ENCODE data around the gene NFILZ. TPM values are rescaled to one million over a fixed set of nuclear protein-coding genes. Genes with fewer than 3 reads are reported as not detected.
A peak's percentile ranks its signal among the peaks of the same experiment; 100 is the strongest.

NFILZ gene
- total and polyA plus RNA-seq, 10 donors: not detected

DNA sequence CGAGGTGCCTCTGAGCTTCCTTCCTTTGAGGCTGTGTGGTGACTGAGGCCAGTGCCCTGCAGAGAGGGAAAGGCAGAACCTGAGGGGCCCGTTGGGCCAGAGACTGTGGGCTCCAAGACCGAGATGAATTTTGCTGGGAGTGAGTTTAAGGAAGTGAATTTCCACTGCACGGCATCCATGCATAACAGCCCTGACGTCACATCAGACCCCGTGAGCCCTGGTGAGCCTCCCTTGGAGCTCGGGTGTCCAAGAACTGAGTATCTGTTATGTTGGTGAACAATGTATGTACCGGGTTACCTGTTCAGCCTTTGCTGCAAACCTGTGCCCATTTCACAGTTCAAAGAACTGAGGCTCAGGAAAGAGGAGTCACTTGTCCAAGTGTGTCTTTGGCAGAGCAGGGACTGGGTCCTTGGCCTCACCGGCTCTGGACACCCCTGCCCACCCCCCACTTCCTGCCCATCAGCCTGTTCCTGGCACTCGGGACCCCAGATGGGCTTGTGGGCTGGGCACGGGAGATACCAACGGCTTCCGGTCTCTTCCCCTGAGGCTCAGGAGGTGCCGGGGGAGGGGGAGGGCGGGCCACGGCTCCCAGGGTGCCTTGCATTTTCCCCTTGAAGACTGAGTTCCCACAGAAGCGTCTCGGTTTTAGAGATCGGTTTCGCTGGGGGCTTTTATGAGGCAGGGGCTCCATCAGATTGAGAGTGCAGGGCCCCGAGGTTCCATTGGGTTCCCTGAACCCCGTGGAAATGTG is 33.7 kb downstream of the NFILZ start:
- Histone ChIP-seq H3K9me3 (peaks cover 0 to 4% (median 0%) of the 10 kb centered on the region in 8 donors), H3K4me1 (peaks cover 0 to 25% (median 5%) of the 10 kb centered on the region in 6 donors), H3K27me3 (replicated peaks in 1 of 7) (peaks cover 0 to 26% (median 0%) of the 10 kb centered on the region in 7 donors), H3K4me3 (peak overlapping the region in 2 of 8 donors; percentile 17 to 42), H3K27ac (peak overlapping the region in 4 of 8 donors; percentile 2 to 53 (median 17)), H3K36me3 (no peaks in the 10 kb centered on the region)
- intact Hi-C loops (cut with DNase I; ENCODE audit: low total_unique reads): no loop called here
- peak in 1 of 3 donors; percentile 37 for TF ChIP-seq POLR2AphosphoS5 (IDR thresholded peaks at IDR 0.05)
- TF ChIP-seq, protein P1, sequence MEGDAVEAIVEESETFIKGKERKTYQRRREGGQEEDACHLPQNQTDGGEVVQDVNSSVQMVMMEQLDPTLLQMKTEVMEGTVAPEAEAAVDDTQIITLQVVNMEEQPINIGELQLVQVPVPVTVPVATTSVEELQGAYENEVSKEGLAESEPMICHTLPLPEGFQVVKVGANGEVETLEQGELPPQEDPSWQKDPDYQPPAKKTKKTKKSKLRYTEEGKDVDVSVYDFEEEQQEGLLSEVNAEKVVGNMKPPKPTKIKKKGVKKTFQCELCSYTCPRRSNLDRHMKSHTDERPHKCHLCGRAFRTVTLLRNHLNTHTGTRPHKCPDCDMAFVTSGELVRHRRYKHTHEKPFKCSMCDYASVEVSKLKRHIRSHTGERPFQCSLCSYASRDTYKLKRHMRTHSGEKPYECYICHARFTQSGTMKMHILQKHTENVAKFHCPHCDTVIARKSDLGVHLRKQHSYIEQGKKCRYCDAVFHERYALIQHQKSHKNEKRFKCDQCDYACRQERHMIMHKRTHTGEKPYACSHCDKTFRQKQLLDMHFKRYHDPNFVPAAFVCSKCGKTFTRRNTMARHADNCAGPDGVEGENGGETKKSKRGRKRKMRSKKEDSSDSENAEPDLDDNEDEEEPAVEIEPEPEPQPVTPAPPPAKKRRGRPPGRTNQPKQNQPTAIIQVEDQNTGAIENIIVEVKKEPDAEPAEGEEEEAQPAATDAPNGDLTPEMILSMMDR (IDR thresholded peaks at IDR 0.05 in 8 of 11, conservative IDR thresholded peaks at IDR 0.05 in 3 of 11): no peak
- TF ChIP-seq POLR2A (IDR thresholded peaks at IDR 0.05): no peak
- WGBS, 5 donors: 12 to 29% (median 15%) methylated on average over 13 to 22 of the region's 22 CpGs
- no peak for DNase-seq

DNA sequence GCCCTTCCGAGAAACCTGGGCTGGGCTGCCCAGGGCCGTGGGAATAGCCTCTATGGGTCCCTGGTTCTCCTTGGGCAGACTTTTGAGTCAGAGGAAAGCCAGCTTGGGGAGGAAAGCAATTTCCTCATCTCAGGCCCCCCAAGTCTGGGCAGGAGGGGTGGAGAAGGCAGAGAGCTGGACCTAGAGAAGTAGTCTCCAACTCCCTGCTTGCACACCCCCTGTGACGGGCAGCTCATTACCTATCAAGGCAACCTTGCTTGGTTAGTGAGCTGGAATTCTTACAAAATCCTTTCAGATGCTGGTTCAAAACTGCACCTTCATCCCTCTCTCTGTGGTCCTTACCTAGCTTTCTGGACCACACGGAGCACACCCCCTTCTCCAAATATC is 34.2 kb downstream of the NFILZ start:
- Histone ChIP-seq H3K4me3 (peak overlapping the region in 2 of 8 donors; percentile 17 to 42), H3K36me3 (no peaks in the 10 kb centered on the region), H3K9me3 (peaks cover 0 to 4% (median 0%) of the 10 kb centered on the region in 8 donors), H3K27me3 (replicated peaks in 1 of 7) (peaks cover 0 to 22% (median 0%) of the 10 kb centered on the region in 7 donors), H3K4me1 (peaks cover 0 to 25% (median 5%) of the 10 kb centered on the region in 6 donors), H3K27ac (peak overlapping the region in 3 of 8 donors; percentile 8 to 53 (median 26))
- intact Hi-C loops (cut with DNase I; ENCODE audit: low total_unique reads): no loop called here
- TF ChIP-seq POLR2AphosphoS5 (IDR thresholded peaks at IDR 0.05) (no peak), POLR2A (IDR thresholded peaks at IDR 0.05) (no peak)
- TF ChIP-seq, protein P1 (IDR thresholded peaks at IDR 0.05 in 8 of 11, conservative IDR thresholded peaks at IDR 0.05 in 3 of 11): no peak
- DNase-seq: no peak
- WGBS, 5 donors: 51 to 81% (median 59%) methylated on average over 4 of the region's 4 CpGs

- DNase-seq: no peak
- 70 to 88% (median 85%) methylated on average over 3 of the region's 3 CpGs for WGBS, 5 donors
- Histone ChIP-seq H3K4me3 (no peak overlapping the region), H3K4me1 (peaks cover 0 to 28% (median 5%) of the 10 kb centered on the region in 6 donors), H3K9me3 (peaks cover 0 to 4% (median 0%) of the 10 kb centered on the region in 8 donors), H3K27ac (no peak overlapping the region), H3K27me3 (replicated peaks in 1 of 7) (peaks cover 0 to 18% (median 0%) of the 10 kb centered on the region in 7 donors), H3K36me3 (no peaks in the 10 kb centered on the region)
- TF ChIP-seq POLR2AphosphoS5 (IDR thresholded peaks at IDR 0.05) (no peak), POLR2A (IDR thresholded peaks at IDR 0.05) (no peak)
- TF ChIP-seq, protein P1 (IDR thresholded peaks at IDR 0.05 in 8 of 11, conservative IDR thresholded peaks at IDR 0.05 in 3 of 11): no peak
- intact Hi-C loops (cut with DNase I; ENCODE audit: low total_unique reads): no loop called here
These were observed 35.2 kb downstream of the NFILZ start for GRCh38 chr19:8665468-8666213.
